K562 (cell line): Measurements from ENCODE around the gene C9orf50.

ENCODE experiments used
- TRIM24 ChIP-seq, 2 experiments: fragments of 450-650 bp; IDR thresholded peaks; 2 replicates each; pipeline ENCODE4 v1.6.1; 2016
- TF ChIP-seq, protein P1 (sequence below), 3 experiments: IDR thresholded peaks in 2 of 3; conservative IDR thresholded peaks in 1 of 3; 2 replicates each; pipeline ENCODE4 v1.5.1; 2011 to 2012; ENCODE audit warnings: low read length in 3 of 3, mild to moderate bottlenecking in 3 of 3, control low read depth in 2 of 3, improper control_type of control experiment in 1 of 3, inconsistent platforms in 1 of 3, low read depth in 1 of 3, mixed read lengths in 1 of 3, moderate library complexity in 1 of 3; ENCODE audit not compliant: insufficient read depth in 2 of 3

DNA sequence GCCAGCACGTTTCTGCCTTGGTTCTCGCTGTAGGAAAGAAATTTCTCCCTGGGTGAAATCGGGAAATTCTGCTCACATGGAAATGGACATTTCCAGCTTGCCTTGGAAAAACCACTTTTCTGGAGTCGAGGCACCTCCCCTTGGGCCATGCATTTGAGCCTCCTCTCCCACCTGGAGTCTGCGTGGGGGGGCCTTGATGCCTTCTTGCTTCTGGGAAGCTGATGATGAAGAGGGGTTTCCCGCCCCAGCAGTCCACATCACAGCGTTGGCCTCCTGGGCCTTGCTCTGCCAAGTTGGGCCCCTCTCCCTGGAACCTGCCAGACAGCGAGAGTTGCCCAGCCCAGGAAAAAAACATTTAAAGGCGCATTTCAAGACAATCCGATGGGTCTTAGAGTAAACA lies 22.8 kb upstream of the C9orf50 start:
- no peak for TF ChIP-seq TRIM24 (IDR thresholded peaks at IDR 0.05)
- TF ChIP-seq, protein P1, sequence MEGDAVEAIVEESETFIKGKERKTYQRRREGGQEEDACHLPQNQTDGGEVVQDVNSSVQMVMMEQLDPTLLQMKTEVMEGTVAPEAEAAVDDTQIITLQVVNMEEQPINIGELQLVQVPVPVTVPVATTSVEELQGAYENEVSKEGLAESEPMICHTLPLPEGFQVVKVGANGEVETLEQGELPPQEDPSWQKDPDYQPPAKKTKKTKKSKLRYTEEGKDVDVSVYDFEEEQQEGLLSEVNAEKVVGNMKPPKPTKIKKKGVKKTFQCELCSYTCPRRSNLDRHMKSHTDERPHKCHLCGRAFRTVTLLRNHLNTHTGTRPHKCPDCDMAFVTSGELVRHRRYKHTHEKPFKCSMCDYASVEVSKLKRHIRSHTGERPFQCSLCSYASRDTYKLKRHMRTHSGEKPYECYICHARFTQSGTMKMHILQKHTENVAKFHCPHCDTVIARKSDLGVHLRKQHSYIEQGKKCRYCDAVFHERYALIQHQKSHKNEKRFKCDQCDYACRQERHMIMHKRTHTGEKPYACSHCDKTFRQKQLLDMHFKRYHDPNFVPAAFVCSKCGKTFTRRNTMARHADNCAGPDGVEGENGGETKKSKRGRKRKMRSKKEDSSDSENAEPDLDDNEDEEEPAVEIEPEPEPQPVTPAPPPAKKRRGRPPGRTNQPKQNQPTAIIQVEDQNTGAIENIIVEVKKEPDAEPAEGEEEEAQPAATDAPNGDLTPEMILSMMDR (IDR thresholded peaks at IDR 0.05 in 2 of 3, conservative IDR thresholded peaks at IDR 0.05 in 1 of 3; ENCODE audit: insufficient read depth in 2 of 3, low read depth in 1 of 3, low read length in 3 of 3), result no peak
